AG20443 (cell line): ENCODE measurements around the gene TTF1.

Source experiments
- DNase-seq: peaks from one replicate; pipeline ENCODE4 v3.0.0; 2012; ENCODE audit warnings: low spot score, mixed read lengths

TTF1 gene

GRCh38 chr9:132366481-132366880 lies 40.2 kb downstream of the TTF1 start:
- DNase-seq, result no peak

GRCh38 chr9:132365986-132366385 lies 40.7 kb downstream of the TTF1 start:
- DNase-seq, result no peak

GRCh38 chr9:132364068-132364467 lies 42.6 kb downstream of the TTF1 start:
- DNase-seq, result no peak

- DNase-seq, result no peak
Measured at GRCh38 chr9:132357764-132358163, 48.9 kb downstream of the TTF1 start.

- DNase-seq, result no peak
Measured at GRCh38 chr9:132356324-132356924, 50.2 kb downstream of the TTF1 start.

- DNase-seq, result peak; percentile 100
Measured at GRCh38 chr9:132354637-132355355, 51.8 kb downstream of the TTF1 start, which contains the start of gene SETX. Gene SETX, minus strand, starts transcription at chr9:132354986. Its CDS starts 5,558 bp downstream, at chr9:132349428.

GRCh38 chr9:132351404-132352045 lies 55.1 kb downstream of the TTF1 start:
- no peak for DNase-seq

DNA sequence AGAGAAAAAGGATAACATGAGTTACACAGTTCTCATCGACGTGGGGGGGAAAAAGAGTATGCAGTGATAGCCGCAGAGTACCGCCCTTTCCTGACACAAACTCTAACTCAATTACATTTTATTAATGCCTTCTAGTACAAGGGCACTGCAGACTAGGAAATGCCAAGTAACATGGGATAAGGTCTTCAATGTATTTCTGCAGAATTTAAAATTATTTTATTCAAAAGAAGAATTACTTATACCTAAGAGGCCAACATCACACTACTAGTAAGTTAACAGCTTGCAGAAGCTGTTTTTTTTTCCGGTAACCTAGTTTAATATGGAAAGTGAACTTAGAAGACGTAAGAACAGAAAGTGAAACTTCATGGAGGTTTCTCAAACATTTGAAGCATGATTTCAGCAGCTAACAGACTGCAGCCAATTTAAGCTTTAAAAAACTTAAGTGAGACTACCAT lies 55.8 kb downstream of the TTF1 start:
- peak; percentile 20 for DNase-seq

DNA sequence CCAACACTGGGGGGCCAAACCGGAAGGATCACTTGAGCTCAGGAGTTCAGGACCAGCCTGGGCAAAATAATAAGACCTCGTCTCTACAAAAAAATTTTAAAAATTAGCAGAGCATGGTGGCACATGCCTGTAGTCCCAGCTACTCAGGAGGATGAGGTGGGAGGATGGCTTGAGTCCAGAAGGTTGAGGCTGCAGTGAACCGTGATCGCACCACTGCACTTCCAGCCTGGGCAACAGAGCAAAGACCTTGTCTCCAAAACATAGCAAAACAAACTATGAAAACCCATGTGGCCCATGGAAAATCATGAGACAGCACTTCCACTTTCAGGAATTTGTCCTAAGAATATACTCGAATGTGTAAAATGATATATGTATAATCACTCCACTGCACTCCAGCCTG lies 58.0 kb downstream of the TTF1 start:
- no peak for DNase-seq

DNA sequence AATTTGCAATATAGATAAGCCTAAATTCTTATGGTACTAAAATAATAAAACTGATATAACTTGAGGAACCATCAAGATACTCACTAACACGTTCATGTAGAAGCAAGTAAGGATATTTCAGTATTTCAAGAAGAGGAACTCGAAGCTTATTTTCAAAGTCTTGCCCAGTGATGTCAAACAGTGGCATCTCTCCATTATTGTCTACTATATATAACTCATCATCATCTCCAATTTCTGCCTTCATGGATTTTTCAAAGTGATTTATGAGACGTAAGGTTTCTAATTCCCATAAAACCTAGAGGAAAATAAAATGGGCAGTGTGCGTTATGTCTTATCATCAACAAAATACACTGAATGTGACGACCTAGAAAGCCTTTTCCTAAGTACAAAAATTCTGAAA lies 60.5 kb downstream of the TTF1 start:
- no peak for DNase-seq

GRCh38 chr9:132341177-132341840 lies 65.3 kb downstream of the TTF1 start:
- no peak for DNase-seq

GRCh38 chr9:132334364-132334763 lies 72.3 kb downstream of the TTF1 start:
- no peak for DNase-seq

- DNase-seq, result no peak
Measured at GRCh38 chr9:132333556-132333955, 73.1 kb downstream of the TTF1 start.

- DNase-seq, result no peak
Measured at GRCh38 chr9:132328580-132328979, 78.1 kb downstream of the TTF1 start.

DNA sequence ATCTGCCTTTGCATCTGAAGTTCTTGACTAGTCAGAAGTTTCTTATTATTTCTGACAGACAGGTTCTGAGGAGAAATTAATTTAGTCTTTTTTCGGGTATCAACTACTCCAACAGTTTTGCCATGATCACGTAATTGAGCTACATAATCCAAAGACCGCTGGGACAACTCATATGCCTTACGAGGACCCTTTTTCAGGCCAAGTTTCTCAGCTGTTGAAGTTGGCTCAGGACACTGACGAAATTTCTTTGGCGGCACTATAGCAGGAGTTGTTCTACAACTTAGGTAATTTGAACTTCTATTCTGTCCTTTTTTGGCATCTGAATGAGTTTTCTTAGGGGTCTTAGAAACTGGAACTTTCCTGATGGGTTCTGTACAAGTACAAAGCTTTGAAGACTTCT lies 79.1 kb downstream of the TTF1 start:
- no peak for DNase-seq
